ENCODE measurements around the gene ANO2. TPM values are rescaled to one million over a fixed set of nuclear protein-coding genes. Genes with fewer than 3 reads are reported as not detected.

The ANO2 gene
- total and polyA plus RNA-seq, 2 donors (not counting 3 experiments of a cell fraction or from before 2014, with no cell fraction given) = 15.4 to 65.0 TPM

DNA sequence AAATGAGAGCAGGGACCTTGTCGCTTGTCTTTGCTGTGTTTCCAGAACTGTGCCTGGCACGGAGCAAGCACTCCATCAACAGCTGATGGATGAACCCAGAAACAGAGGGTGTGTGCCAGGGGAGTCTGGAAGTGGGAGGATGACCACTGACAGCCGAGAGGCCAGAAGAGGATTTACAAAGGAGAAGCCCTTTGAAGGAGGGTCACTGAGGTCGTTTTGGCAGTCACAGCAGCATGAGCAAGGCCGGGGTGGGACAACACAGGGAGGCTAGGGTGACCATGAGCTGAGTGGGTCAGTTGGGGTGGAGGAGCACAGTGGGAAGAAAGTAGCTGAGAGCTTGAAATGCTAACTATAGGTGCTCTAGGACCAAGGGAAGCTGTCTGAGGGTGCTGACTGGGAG lies 313.6 kb downstream of the ANO2 start:
- ChIA-PET CTCF (interaction anchor here (0.9 to 1.9 kb wide), 2 partner anchors 17 to 19 kb away, joined by 3 to 6 read pairs; no protein-coding TSS in a partner anchor), POLR2A (no interaction called here)
- dilution Hi-C loops (cut with MboI; ENCODE audit: extremely low pct_ligation_motif_present, low sequenced_read_pairs) = no loop called here
- no peak overlapping the region for H2AFZ ChIP-seq (ENCODE audit: low read depth, low read length)
- H3K4me1 ChIP-seq (ENCODE audit: control insufficient read depth, extremely low read depth, insufficient read depth, low read length) = no peaks in the 10 kb centered on the region
- no peaks in the 10 kb centered on the region for H3K79me2 ChIP-seq (ENCODE audit: control insufficient read depth, insufficient read depth, low read length)
- H3K9ac ChIP-seq (replicated peaks; ENCODE audit: extremely low read depth, insufficient read depth, low read length) = no peak overlapping the region
- no peaks in the 10 kb centered on the region for H4K20me1 ChIP-seq (replicated peaks; ENCODE audit: control insufficient read depth, extremely low read depth, insufficient read depth, low read length)
- H3K4me3 ChIP-seq (replicated peaks in 1 of 3; ENCODE audit: insufficient read depth in 1 of 3, low read depth in 1 of 3, low read length in 3 of 3) = no peak overlapping the region
- no peak overlapping the region for H3K4me2 ChIP-seq (ENCODE audit: insufficient read depth, low read length)
- H3K9me3 ChIP-seq (replicated peaks; ENCODE audit: control insufficient read depth, insufficient read depth, low read length) = no peaks in the 10 kb centered on the region
- DNase-seq (ENCODE audit: low read depth, low spot score) (no peak), FAIRE-seq (no peak)
- H3K36me3 ChIP-seq (ENCODE audit: control insufficient read depth in 2 of 2, extremely low read depth in 1 of 2, insufficient read depth in 2 of 2, low read length in 2 of 2) = peaks cover 0 to 17% of the 10 kb centered on the region in 2 experiments
- no TSS peak for BruUV-seq (replicated peaks)
- intact Hi-C loops (cut with micrococcal nuclease) = no loop called here
- H3K27me3 ChIP-seq (ENCODE audit: control insufficient read depth in 2 of 2, insufficient read depth in 2 of 2, low read length in 2 of 2) = peaks cover 0 to 2% of the 10 kb centered on the region in 2 experiments
- H3K27ac ChIP-seq (ENCODE audit: insufficient read depth, low read depth, low read length) = no peak overlapping the region
- TF ChIP-seq EZH2 (IDR thresholded peaks at IDR 0.05; ENCODE audit: borderline replicate concordance, low read depth, low read length, severe bottlenecking) (no peak), FOS (IDR thresholded peaks at IDR 0.05; ENCODE audit: borderline replicate concordance, insufficient read depth, low read length) (no peak), POLR2A (IDR thresholded peaks at IDR 0.05; ENCODE audit: low read depth, low read length) (no peak), GATA2 (IDR thresholded peaks at IDR 0.05; ENCODE audit: insufficient read depth, insufficient read length, low read depth, low read length) (no peak), MYC (IDR thresholded peaks at IDR 0.05; ENCODE audit: low read depth, low read length) (no peak), POLR2AphosphoS5 (IDR thresholded peaks at IDR 0.05; ENCODE audit: insufficient read depth, low read depth, low read length) (no peak), JUN (IDR thresholded peaks at IDR 0.05; ENCODE audit: borderline replicate concordance, insufficient read depth, insufficient read length, low read depth) (no peak)
- TF ChIP-seq, protein P1, sequence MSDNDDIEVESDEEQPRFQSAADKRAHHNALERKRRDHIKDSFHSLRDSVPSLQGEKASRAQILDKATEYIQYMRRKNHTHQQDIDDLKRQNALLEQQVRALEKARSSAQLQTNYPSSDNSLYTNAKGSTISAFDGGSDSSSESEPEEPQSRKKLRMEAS (IDR thresholded peaks at IDR 0.05; ENCODE audit: insufficient read depth, insufficient read length) = no peak
- TF ChIP-seq, protein P2, sequence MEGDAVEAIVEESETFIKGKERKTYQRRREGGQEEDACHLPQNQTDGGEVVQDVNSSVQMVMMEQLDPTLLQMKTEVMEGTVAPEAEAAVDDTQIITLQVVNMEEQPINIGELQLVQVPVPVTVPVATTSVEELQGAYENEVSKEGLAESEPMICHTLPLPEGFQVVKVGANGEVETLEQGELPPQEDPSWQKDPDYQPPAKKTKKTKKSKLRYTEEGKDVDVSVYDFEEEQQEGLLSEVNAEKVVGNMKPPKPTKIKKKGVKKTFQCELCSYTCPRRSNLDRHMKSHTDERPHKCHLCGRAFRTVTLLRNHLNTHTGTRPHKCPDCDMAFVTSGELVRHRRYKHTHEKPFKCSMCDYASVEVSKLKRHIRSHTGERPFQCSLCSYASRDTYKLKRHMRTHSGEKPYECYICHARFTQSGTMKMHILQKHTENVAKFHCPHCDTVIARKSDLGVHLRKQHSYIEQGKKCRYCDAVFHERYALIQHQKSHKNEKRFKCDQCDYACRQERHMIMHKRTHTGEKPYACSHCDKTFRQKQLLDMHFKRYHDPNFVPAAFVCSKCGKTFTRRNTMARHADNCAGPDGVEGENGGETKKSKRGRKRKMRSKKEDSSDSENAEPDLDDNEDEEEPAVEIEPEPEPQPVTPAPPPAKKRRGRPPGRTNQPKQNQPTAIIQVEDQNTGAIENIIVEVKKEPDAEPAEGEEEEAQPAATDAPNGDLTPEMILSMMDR (IDR thresholded peaks at IDR 0.05; ENCODE audit: extremely low read depth in 1 of 2, insufficient read depth in 1 of 2, low read depth in 1 of 2, low read length in 2 of 2) = no peak
- H3K9me1 ChIP-seq (replicated peaks; ENCODE audit: control insufficient read depth, extremely low read depth, insufficient read depth, low read length) = no peaks in the 10 kb centered on the region
